IPS-18c (cell line): ENCODE data around the gene WASHC2A.
"Not testable (repeated sequence)": the region's sequence is repeated elsewhere in the genome, so short reads cannot be mapped to it uniquely, and the experiment has no call there.

Experiments
- H3K4me3 ChIP-seq: 2 replicates; pipeline ENCODE4 v1.7.0; 2013; ENCODE audit warnings: low read depth, mild to moderate bottlenecking, low read length, moderate library complexity; ENCODE audit not compliant: insufficient read depth
- H3K9me3 ChIP-seq: one replicate; pipeline ENCODE4 v1.6.1; 2013; ENCODE audit warnings: mild to moderate bottlenecking, low read length, moderate library complexity; ENCODE audit not compliant: control insufficient read depth, insufficient read depth

WASHC2A gene

DNA sequence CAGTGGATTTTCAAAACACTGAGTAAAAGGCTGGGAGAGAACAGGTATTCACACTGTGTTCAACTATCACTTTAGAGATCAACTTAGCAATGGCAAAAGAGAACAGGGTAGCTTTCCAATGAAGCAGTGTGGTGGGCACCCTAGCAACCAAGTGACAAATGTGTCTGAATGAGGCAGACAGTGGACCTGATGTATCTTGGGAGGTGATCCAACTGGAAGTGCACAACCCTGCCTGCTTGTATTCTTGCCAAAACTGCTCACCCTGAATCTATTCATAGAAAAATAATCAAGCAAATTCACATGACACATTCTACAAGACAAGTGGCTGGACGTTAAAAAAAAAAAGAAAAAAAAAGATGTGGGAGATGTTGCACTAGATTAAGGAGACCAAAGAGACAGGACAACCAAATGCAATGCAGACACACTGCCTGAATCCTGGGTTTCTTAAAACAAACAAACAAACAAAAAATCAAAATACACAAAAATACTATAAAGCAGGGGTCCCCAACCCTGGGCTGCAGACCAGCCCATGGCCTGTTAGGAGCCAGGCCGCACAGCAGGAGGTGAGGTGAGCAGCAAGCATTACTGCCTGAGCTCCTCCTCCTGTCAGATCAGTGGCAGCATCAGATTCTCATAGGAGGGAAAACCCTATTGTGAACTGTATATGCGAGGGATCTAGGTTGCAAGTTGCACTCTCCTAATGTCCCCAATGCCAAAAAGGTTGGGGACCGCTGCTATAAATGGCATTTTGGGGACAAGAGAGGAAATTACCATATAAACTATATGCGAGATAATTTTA is 12.1 kb upstream of the WASHC2A start:
- H3K9me3 ChIP-seq, H3K4me3 ChIP-seq: not testable (repeated sequence)

DNA sequence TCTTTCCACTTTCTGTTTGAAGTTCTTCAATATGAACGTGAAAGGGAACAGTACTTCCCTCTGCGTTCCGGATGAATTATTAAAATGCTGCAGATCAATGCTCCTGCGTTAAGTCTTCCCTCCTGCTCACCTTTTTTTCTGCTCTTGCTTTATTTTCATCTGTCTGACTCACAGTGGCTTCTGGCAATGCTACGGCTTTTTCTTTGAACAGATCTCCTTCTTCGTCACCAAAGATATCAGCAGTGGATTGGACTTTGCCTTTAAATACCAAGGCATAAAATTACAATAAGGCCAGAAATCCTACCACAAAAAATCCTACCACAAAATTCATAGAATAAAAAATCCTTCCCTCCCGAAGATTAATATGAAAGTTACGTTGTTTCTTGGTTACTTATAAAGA is 11.1 kb upstream of the WASHC2A start:
- not testable (repeated sequence) for H3K4me3 ChIP-seq, H3K9me3 ChIP-seq

DNA sequence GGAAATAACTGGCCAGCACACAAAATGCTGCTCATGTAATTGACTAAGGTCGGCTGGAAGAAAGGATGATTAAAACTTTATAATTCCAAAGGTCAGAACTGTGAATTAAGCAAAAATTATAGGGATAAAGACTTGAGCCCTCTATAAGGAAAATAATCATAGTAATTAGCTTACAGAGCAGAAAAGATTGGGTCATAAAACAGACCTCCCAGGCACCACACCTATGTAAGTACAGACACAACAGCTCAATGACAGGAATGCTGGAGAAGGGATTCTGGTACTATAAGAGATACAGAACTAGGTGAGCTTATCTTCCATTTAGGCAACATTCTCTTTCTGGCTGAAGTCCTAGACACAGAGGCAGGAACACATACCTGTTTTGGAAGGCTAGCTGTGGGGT is 9.0 kb upstream of the WASHC2A start:
- H3K4me3 ChIP-seq, H3K9me3 ChIP-seq: not testable (repeated sequence)

DNA sequence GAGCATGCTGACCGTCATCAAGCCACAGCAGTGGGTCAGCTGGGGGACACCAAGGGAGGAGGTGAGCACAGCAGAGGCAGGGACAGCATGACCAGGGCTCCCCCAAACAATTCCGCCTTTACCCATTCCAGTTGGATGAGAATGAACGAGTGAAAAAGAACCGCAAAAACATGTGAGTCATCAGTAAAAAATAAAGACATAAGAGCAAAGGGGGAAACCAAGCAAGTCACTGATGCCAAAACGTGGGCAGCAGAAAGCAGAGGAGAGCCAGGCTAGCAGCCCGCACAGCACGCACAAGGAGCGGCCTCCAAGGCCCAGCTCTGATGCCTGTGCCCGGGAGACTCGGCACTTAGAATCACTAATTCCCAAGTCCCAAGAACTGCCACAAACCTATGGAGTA is 7.8 kb upstream of the WASHC2A start:
- not testable (repeated sequence) for H3K4me3 ChIP-seq, H3K9me3 ChIP-seq

DNA sequence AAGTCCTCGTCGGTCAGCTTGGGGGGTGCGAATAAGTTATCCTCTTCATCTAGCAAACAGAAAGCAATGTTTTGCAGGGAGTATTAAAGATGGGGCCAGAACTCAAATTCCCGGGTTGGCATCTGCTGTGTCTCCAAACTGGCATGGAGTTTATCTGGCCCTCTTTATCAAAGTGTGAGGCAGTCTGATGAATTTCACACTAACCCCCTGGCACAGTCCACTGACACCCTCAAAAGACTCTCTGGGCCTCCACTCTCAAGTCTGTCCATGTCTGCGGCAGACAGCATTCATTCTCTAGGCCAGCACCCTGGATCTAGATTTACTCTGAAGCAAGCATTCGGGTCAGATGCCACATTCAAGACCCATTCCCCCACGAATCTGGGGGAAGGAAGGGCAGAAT is 6.2 kb upstream of the WASHC2A start:
- not testable (repeated sequence) for H3K4me3 ChIP-seq, H3K9me3 ChIP-seq

DNA sequence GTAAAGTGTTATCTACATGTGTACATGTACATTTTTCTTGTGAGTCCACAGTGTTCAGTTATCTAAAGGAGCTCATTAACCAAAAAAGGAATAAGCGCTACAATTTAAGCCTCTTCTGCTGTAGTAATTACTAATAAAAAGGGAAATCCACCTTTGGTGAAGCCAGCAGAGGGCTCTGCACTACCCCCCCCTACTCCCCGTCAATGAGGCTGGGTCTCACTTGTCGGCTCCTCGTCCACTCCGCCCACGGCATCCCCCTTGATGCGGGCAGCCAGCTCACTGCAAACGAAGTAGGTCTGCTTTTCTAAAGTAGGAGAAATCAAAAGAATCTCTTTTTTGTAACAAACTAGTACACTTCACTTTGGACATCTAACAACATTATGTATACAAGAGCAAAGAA is 4.7 kb upstream of the WASHC2A start:
- Histone ChIP-seq H3K9me3 (peaks cover 2% of the 10 kb centered on the region), H3K4me3 (no peak overlapping the region)

DNA sequence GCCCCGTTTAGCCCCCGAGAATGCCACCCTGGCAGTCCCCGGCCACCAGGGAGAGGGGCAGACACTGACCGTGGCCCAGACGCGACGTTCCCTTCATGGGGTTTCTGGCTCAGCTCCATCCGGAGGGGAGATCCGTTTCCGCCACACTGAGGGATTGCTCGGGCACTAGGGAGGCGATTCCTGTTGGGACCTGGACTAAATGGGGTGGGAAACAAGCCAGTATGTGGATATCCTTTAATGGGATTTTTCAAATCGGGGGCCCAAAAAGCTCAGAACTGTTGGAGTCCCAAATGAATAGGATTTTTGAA is 552 bp downstream of the WASHC2A start:
- not testable (repeated sequence) for H3K9me3 ChIP-seq
- H3K4me3 ChIP-seq, result peak overlapping the region; percentile 66; the same call in 1 of the 2 replicates

DNA sequence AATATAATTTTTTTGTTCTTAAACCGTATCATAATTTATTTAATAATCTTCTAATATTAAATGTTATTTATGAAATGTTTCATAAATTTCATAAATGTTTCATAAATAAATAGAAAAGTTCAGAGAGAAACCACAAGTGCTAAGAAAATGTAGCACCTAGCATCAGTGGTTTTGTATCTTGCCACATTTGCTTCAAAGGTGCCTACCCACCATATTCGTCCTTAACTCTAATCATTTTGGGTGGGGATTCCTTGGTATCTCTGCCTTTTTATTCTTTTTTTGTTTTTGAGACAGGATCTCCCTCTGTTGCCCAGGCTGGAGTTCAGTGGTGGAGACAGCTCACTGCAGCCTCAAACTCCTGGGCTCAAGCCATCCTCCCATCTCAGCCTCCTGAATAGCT is 7.4 kb downstream of the WASHC2A start:
- not testable (repeated sequence) for H3K4me3 ChIP-seq, H3K9me3 ChIP-seq

DNA sequence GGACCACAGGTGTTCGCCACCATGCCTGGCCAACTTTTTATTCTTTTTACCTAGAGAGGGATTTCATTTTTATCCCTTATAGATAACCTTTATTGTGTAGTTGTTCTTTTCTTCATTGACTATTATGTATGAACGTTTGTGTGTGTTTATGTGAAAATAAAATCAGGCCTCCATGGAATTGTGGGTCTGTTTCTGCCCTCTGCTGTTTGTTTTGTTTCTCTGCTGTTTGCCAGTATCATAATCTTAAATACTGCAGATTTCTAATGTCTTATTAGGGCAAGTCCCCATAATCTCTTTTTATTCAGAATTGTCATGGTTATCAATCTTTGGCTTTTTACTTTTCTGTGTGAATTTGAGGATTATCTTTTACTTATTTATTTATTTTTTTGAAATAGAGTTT is 7.8 kb downstream of the WASHC2A start:
- H3K4me3 ChIP-seq, H3K9me3 ChIP-seq: not testable (repeated sequence)

DNA sequence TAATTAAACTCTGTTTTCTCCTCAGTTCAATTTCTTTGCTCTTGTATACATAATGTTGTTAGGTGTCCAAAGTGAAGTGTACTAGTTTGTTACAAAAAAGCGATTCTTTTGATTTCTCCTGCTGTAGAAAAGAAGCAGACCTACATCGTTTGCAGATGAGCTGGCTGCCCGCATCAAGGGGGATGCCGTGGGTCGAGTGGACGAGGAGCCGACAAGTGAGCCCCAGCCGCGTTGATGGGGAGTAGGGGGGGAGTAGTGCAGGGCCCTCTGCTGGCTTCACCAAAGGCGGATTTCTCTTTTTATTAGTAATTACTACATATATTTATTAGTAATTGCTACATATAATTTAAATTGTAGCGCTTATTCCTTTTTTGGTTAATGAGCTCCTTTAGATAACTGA is 23.6 kb downstream of the WASHC2A start:
- not testable (repeated sequence) for H3K4me3 ChIP-seq, H3K9me3 ChIP-seq

DNA sequence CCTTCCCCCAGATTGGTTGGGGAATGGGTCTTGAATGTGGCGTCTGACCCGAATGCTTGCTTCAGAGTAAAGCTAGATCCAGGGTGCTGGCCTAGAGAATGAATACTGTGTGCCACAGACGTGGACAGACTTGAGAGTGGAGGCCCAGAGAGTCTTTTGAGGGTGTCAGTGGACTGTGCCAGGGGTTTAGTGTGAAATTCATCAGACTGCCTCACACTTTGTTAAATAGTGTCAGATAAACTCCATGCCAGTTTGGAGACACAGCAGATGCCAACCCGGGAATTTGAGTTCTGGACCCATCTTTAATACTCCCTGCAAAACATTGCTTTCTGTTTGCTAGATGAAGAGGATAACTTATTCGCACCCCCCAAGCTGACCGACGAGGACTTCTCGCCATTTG is 25.2 kb downstream of the WASHC2A start:
- not testable (repeated sequence) for H3K9me3 ChIP-seq, H3K4me3 ChIP-seq

DNA sequence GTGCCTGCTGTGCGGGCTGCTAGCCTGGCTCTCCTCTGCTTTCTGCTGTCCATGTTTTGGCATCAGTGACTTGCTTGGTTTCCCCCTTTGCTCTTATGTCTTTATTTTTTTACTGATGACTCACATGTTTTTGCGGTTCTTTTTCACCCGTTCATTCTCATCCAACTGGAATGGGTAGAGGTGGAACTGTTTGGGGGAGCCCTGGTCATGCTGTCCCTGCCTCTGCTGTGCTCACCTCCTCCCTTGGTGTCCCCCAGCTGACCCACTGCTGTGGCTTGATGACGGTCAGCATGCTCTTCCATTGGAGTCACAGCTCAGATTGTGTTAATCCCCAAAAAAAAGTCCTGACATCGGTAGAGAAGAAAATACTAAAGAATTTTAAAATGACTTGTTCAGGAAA is 26.9 kb downstream of the WASHC2A start:
- not testable (repeated sequence) for H3K4me3 ChIP-seq, H3K9me3 ChIP-seq

DNA sequence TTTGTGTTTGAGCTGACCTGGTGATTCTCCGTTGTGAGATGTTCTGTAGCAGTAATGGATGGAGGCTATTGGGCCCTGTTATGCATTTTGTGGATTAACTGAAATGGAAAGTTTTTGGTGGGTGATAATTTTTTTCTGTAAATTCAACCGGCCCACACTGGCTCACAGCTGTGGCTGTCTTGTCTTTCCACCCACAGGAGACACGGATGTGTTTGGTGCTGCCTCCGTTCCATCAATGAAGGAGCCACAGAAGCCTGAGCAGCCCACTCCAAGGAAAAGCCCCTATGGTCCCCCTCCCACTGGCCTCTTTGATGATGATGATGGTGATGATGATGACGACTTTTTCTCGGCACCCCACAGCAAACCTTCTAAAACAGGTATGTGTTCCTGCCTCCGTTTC is 27.6 kb downstream of the WASHC2A start:
- H3K4me3 ChIP-seq, result not testable (repeated sequence)

DNA sequence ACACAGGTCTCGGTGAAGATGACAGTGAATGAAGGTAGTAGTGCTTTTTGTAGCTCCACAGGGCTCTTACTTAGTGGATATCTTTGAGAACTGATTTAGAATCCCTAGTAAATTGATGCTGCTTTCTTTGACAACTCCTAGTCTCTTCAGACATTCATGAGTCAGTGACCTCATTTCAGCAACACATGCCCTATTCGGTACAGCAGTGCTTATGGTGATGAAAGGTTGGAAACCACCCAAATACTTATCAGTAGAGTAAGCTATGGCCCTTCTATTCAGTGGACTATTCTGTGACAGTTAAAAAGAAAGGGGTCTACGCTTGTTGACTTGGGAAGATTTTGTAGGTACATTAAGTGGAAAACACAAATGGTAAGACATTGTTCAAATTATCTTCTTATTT is 29.0 kb downstream of the WASHC2A start:
- not testable (repeated sequence) for H3K9me3 ChIP-seq, H3K4me3 ChIP-seq

More for the DNA sequence above, 27.6 kb downstream of the WASHC2A start:
- not testable (repeated sequence) for H3K9me3 ChIP-seq

DNA sequence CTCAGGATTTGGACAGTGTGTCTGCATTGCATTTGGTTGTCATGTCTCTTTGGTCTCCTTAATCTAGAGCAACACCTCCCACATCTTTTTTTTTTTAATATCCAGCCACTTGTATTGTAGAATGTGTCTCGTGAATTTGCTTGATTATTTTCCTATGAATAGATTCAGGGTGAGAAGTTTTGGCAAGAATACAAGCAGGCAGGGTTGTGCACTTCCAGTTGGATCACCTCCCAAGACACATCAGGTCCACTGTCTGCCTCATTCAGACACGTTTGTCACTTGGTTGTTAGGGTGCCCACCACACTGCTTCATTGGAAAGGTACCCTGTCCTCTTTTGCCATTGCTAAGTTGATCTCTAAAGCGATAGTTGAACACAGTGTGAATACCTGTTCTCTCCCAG is 30.9 kb downstream of the WASHC2A start:
- not testable (repeated sequence) for H3K4me3 ChIP-seq, H3K9me3 ChIP-seq

DNA sequence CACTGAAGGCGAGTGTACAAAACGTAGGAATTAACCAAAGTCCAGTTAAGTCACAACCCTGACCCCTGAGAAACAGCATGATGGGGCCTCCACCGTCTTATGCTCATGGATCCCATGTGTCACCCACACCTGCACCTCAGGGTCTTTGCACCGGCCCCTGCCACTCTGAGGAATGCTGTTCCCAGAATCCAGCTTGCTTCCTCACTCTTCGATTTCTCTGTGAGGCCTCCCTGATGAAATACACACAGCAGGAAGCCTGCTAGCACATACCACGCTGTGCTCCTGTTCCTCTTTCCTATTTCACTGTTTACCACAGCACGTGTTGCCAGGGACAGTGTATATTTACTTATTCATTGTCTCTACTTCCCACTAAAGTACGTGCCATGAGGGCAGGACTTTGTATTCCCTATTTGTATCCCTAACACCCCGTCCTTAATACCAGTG is 33.4 kb downstream of the WASHC2A start:
- not testable (repeated sequence) for H3K4me3 ChIP-seq, H3K9me3 ChIP-seq

DNA sequence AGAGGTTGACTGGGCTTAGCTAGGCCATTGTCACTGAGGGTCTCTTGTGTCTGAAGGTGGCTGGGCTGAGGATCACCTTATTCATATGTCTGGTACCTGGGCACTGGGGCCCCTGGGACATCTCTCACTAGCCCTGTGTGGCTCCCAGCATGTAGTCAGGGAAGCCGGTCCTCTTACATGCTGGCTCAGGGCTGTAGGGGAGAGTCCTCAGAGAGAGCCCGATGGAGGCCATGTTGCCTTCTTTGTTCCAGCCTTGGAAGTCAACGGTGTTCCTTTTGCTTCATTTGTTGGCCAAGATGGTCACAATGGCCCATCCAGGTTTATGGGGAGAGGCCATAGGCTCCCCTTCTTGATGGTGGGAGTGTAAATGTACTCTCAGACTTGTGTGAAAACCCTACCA is 34.0 kb downstream of the WASHC2A start:
- H3K9me3 ChIP-seq, H3K4me3 ChIP-seq: not testable (repeated sequence)

DNA sequence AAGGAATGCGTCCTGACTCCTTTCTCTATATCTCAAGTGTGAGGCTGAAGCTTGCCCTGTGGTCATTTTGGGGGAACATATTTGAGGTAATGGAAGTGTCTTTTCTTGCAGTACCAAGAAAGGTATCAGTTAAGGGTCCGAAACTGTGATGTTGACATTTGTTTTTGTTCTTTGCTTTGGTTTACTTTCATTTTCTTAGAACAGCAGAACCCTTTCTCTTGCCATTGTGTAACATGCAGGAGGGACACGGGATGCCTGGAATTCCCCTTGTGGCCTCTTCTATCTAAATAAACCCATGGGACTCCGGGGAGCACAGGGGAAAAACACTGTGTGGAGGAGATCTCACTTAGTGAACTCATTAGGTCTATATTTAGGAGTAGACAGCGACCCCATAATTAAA is 34.5 kb downstream of the WASHC2A start:
- not testable (repeated sequence) for H3K4me3 ChIP-seq, H3K9me3 ChIP-seq

DNA sequence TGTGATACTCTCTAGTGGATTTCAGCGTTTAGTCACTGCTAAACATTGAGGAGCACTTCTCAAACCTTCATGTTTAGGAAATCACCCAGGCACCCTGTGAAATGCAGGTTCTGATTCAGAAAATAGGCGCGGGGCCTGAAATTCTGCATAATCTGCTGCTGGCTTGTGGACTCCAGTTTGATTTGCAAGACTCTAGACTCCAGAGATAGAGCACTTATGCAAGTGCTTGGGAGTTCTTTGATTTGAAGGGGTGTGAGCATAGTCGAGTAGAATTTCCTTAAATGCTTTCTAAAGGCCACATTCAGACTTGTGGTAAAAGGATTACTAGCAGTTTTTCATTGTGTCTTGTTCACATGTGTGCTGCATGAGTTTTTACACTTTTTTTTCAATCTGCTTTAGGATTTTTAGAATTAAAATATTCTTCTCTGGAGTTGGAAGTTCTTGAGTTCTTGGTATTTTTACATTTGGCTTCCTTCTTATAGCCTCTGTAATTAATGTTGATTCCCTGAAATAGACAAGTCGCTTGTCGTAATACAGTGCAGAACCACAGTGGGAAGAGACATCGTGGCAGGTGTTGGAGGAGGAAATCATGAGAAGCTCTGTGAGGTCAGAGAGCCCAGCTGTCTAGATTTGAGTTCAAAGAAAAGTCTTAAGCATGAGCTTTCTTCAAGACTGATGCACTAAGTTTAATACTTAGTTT is 41.4 kb downstream of the WASHC2A start:
- H3K9me3 ChIP-seq, H3K4me3 ChIP-seq: not testable (repeated sequence)
